Measurements from ENCODE around the gene FGFRL1. TPM values are rescaled to one million over a fixed set of nuclear protein-coding genes. Genes with fewer than 3 reads are reported as not detected.

Gene FGFRL1
- total and polyA plus RNA-seq, 4 donors: 6.9 to 32.9 (median 24.2) TPM

DNA sequence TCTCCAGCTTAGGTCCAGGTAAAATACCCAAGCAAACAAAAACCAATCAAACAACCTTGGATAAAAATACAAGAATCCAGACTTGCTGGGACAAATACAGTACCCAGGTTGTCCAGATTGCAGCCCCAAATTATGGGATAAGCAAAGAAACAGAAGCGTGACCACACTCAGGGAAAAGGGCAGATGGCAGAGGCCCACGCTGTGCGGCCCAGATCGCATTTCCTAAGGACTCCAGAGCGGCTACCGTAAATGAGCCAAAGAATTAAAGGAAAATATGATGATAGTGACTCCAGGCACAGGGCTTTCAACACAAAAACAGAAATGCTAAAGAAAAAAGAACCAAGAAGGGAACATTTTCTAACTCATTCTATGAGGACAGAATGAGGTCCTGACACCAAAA is 50.3 kb downstream of the FGFRL1 start:
- H3K27me3 ChIP-seq (ENCODE audit: control insufficient read depth in 1 of 2, insufficient read depth in 2 of 2, low read length in 1 of 2): no peaks in the 10 kb centered on the region
- H3K9me3 ChIP-seq (ENCODE audit: control insufficient read depth, low read length): peaks cover 1% of the 10 kb centered on the region
- H3K27ac ChIP-seq (ENCODE audit: low read depth in 1 of 2, low read length in 2 of 2): no peak overlapping the region
- DNase-seq (peak in 1 of 2 donors; percentile 15), ATAC-seq (ENCODE audit: low FRiP score) (no peak)
- WGBS, 2 donors: 50 to 73% methylated on average over 6 of the region's 6 CpGs
- H3K4me1 ChIP-seq (ENCODE audit: control insufficient read depth in 1 of 2, insufficient read depth in 2 of 2, low read length in 2 of 2): no peaks in the 10 kb centered on the region
- intact Hi-C loops (cut with DNase I): no loop called here
- no peaks in the 10 kb centered on the region for H3K36me3 ChIP-seq (ENCODE audit: control insufficient read depth in 1 of 2, insufficient read depth in 2 of 2, low read length in 1 of 2)
- no peak overlapping the region for H3K4me3 ChIP-seq (ENCODE audit: low read length in 2 of 2)

DNA sequence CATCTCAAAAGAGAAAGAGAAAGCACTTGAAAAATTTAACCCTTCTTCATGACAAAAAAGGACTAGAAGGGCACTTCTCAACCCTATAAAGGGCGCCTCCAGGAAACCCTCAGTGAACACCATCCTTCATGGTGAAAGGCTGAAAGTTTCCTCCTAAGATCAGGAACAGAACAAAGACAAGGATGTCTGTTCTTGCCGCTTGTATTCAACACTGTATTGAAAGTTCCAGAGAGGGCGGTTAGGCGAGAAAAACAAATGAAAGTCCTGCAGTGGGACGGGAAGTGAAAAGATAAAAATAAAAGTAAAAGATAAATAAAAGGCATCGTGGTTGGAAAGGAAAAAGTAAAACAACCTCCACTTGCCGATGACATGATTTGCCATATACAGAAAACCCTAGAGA is 51.0 kb downstream of the FGFRL1 start:
- Histone ChIP-seq H3K9me3 (ENCODE audit: control insufficient read depth, low read length) (peaks cover 1% of the 10 kb centered on the region), H3K27me3 (ENCODE audit: control insufficient read depth in 1 of 2, insufficient read depth in 2 of 2, low read length in 1 of 2) (no peaks in the 10 kb centered on the region), H3K4me1 (ENCODE audit: control insufficient read depth in 1 of 2, insufficient read depth in 2 of 2, low read length in 2 of 2) (no peaks in the 10 kb centered on the region), H3K4me3 (ENCODE audit: low read length in 2 of 2) (no peak overlapping the region), H3K36me3 (ENCODE audit: control insufficient read depth in 1 of 2, insufficient read depth in 2 of 2, low read length in 1 of 2) (no peaks in the 10 kb centered on the region), H3K27ac (ENCODE audit: low read depth in 1 of 2, low read length in 2 of 2) (no peak overlapping the region)
- intact Hi-C loops (cut with DNase I): no loop called here
- ATAC-seq (ENCODE audit: low FRiP score) (no peak), DNase-seq (no peak)
- WGBS, 2 donors: 51 to 61% methylated on average over 6 to 7 of the region's 7 CpGs

DNA sequence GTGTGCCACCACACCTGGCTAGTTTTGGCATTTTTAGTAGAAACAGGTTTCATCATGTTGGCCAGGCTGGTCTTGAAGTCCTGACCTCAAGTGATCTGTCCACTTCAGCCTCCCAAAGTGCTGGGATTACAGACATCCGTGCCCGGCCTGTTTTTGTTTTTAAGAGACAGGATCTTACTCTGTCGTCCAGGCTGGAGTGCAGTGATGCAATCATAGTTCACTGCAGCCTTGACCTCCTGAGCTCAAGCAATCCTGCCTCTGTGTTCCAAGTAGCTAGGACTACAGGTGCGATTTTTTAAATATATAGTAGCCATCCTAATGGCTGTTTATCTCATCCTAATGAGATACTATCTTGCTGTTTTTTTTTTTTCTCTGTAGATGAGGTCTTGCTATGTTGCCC is 54.3 kb downstream of the FGFRL1 start:
- Histone ChIP-seq H3K4me3 (ENCODE audit: low read length in 2 of 2) (no peak overlapping the region), H3K27me3 (ENCODE audit: control insufficient read depth in 1 of 2, insufficient read depth in 2 of 2, low read length in 1 of 2) (no peaks in the 10 kb centered on the region), H3K4me1 (ENCODE audit: control insufficient read depth in 1 of 2, insufficient read depth in 2 of 2, low read length in 2 of 2) (no peaks in the 10 kb centered on the region), H3K9me3 (ENCODE audit: control insufficient read depth, low read length) (peaks cover 1% of the 10 kb centered on the region), H3K27ac (ENCODE audit: low read depth in 1 of 2, low read length in 2 of 2) (no peak overlapping the region), H3K36me3 (ENCODE audit: control insufficient read depth in 1 of 2, insufficient read depth in 2 of 2, low read length in 1 of 2) (no peaks in the 10 kb centered on the region)
- DNase-seq: peak in 1 of 2 donors; percentile 6
- intact Hi-C loops (cut with DNase I): no loop called here
- WGBS, 2 donors: 25 to 28% methylated on average over 4 of the region's 4 CpGs
- ATAC-seq (ENCODE audit: low FRiP score): no peak

DNA sequence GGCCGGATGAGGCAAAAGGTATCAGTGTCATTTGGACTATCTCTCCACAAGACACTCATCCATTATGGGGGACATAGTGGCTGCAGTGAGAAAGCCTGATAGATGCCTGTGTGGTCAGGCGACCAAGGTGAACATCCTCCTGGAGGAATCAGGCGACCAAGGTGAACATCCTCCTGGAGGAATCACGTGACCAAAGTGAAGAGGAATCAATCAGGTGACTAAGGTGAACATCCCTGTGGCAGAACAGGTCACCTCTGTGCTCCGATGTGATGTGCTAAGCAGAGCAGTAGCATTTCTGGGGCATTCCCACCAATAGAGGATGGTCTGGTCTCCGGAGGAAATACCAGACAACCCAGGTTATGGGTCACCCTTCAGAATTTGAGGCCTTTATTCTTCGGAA is 58.0 kb downstream of the FGFRL1 start:
- no peaks in the 10 kb centered on the region for H3K36me3 ChIP-seq (ENCODE audit: control insufficient read depth in 1 of 2, insufficient read depth in 2 of 2, low read length in 1 of 2)
- peaks cover 1% of the 10 kb centered on the region for H3K9me3 ChIP-seq (ENCODE audit: control insufficient read depth, low read length)
- ATAC-seq (ENCODE audit: low FRiP score) (no peak), DNase-seq (no peak)
- H3K27ac ChIP-seq (ENCODE audit: low read depth in 1 of 2, low read length in 2 of 2): no peak overlapping the region
- H3K4me1 ChIP-seq (ENCODE audit: control insufficient read depth in 1 of 2, insufficient read depth in 2 of 2, low read length in 2 of 2): no peaks in the 10 kb centered on the region
- H3K27me3 ChIP-seq (ENCODE audit: control insufficient read depth in 1 of 2, insufficient read depth in 2 of 2, low read length in 1 of 2): no peaks in the 10 kb centered on the region
- H3K4me3 ChIP-seq (ENCODE audit: low read length in 2 of 2): no peak overlapping the region
- intact Hi-C loops (cut with DNase I): no loop called here
- 79 to 89% methylated on average over 7 of the region's 7 CpGs for WGBS, 2 donors

DNA sequence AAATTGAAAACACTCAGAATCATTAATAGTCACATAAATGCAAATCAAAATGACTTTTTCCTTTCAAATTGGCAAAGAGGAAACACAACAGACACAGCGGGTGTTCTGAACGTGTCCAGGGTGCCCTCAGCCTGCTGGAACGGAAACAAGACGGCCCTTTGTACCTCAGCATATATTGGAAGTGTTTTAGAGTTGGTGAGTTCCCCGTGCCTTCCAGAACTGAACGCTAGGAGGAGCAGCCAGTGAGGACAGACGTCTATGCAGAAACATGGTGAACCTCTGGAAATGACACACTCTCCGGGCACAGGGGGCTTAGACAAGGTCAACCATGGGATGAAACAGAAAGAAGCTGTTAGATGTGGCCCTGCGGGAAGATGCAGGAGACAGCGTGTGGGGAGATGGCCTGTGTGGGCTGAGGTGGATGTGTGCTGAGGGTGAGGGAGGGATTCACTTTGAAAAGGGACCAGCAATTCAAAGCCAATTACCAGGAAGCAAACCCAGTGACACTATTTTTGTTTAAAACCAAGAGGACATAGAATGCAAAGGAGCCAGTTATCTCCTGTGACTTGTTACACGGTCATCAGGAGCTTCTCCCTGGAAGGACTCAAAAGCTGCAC is 61.5 kb downstream of the FGFRL1 start:
- Histone ChIP-seq H3K36me3 (ENCODE audit: control insufficient read depth in 1 of 2, insufficient read depth in 2 of 2, low read length in 1 of 2) (no peaks in the 10 kb centered on the region), H3K9me3 (ENCODE audit: control insufficient read depth, low read length) (no peaks in the 10 kb centered on the region), H3K27ac (ENCODE audit: low read depth in 1 of 2, low read length in 2 of 2) (no peak overlapping the region), H3K27me3 (ENCODE audit: control insufficient read depth in 1 of 2, insufficient read depth in 2 of 2, low read length in 1 of 2) (no peaks in the 10 kb centered on the region), H3K4me1 (ENCODE audit: control insufficient read depth in 1 of 2, insufficient read depth in 2 of 2, low read length in 2 of 2) (no peaks in the 10 kb centered on the region), H3K4me3 (ENCODE audit: low read length in 2 of 2) (no peak overlapping the region)
- intact Hi-C loops (cut with DNase I): loop anchor here in 1 of 2 donors (5.0 kb wide), 1 partner anchor 66 kb away; no protein-coding TSS in a partner anchor
- ATAC-seq (ENCODE audit: low FRiP score): peak; percentile 63
- 24 to 28% methylated on average over 11 of the region's 11 CpGs for WGBS, 2 donors
- peak; percentile 60 to 69 for DNase-seq

DNA sequence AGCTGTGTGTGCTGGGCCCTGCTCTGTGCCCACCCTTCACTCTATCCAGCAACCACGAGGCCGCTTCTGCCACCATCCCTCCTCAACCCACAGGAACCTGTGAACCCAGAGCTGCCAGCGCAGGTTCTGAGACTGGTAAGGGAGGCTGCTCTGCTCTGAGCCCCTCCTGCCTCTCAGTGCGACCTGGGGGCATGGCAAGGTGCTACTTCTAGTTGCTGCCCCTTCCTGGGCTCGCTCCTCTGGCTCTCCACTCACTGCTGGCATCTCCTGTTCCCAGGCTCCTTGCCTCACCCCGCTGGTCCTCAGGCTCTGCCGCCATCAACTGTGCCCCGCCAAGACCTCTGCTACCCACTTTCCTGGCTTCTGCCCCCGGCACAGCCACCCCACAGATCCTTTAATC is 62.7 kb downstream of the FGFRL1 start:
- ATAC-seq (ENCODE audit: low FRiP score): peak; percentile 29
- Histone ChIP-seq H3K4me3 (ENCODE audit: low read length in 2 of 2) (no peak overlapping the region), H3K9me3 (ENCODE audit: control insufficient read depth, low read length) (no peaks in the 10 kb centered on the region), H3K27me3 (ENCODE audit: control insufficient read depth in 1 of 2, insufficient read depth in 2 of 2, low read length in 1 of 2) (no peaks in the 10 kb centered on the region), H3K4me1 (ENCODE audit: control insufficient read depth in 1 of 2, insufficient read depth in 2 of 2, low read length in 2 of 2) (no peaks in the 10 kb centered on the region), H3K36me3 (ENCODE audit: control insufficient read depth in 1 of 2, insufficient read depth in 2 of 2, low read length in 1 of 2) (no peaks in the 10 kb centered on the region), H3K27ac (ENCODE audit: low read depth in 1 of 2, low read length in 2 of 2) (no peak overlapping the region)
- intact Hi-C loops (cut with DNase I): loop anchor here in 1 of 2 donors (5.0 kb wide), 1 partner anchor 67 kb away; no protein-coding TSS in a partner anchor
- 87% methylated on average over 9 of the region's 9 CpGs for WGBS, 2 donors
- DNase-seq: no peak

DNA sequence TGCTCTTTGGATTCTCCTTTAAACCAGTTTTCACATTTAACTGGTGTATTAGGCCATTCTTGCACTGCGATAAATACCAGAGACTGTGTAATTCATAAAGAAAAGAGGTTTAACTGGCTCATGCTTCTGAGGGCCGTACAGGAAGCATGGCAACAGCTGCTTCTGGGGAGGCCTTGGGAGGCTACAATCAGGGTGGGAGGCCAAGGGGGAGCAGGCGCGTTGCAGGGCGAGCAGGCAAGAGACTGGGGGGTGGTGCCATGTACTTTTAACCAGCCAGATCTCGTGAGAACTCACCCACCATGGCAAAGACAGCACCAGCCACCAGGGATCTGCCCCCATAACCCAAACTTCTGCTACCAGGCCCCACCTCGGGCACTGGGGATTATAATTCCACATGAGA is 63.8 kb downstream of the FGFRL1 start:
- Histone ChIP-seq H3K36me3 (ENCODE audit: control insufficient read depth in 1 of 2, insufficient read depth in 2 of 2, low read length in 1 of 2) (no peaks in the 10 kb centered on the region), H3K4me1 (ENCODE audit: control insufficient read depth in 1 of 2, insufficient read depth in 2 of 2, low read length in 2 of 2) (no peaks in the 10 kb centered on the region), H3K27ac (ENCODE audit: low read depth in 1 of 2, low read length in 2 of 2) (no peak overlapping the region), H3K27me3 (ENCODE audit: control insufficient read depth in 1 of 2, insufficient read depth in 2 of 2, low read length in 1 of 2) (no peaks in the 10 kb centered on the region), H3K9me3 (ENCODE audit: control insufficient read depth, low read length) (no peaks in the 10 kb centered on the region), H3K4me3 (ENCODE audit: low read length in 2 of 2) (no peak overlapping the region)
- 86 to 92% methylated on average over 7 of the region's 7 CpGs for WGBS, 2 donors
- no peak for ATAC-seq (ENCODE audit: low FRiP score)
- DNase-seq: no peak
- intact Hi-C loops (cut with DNase I): no loop called here

DNA sequence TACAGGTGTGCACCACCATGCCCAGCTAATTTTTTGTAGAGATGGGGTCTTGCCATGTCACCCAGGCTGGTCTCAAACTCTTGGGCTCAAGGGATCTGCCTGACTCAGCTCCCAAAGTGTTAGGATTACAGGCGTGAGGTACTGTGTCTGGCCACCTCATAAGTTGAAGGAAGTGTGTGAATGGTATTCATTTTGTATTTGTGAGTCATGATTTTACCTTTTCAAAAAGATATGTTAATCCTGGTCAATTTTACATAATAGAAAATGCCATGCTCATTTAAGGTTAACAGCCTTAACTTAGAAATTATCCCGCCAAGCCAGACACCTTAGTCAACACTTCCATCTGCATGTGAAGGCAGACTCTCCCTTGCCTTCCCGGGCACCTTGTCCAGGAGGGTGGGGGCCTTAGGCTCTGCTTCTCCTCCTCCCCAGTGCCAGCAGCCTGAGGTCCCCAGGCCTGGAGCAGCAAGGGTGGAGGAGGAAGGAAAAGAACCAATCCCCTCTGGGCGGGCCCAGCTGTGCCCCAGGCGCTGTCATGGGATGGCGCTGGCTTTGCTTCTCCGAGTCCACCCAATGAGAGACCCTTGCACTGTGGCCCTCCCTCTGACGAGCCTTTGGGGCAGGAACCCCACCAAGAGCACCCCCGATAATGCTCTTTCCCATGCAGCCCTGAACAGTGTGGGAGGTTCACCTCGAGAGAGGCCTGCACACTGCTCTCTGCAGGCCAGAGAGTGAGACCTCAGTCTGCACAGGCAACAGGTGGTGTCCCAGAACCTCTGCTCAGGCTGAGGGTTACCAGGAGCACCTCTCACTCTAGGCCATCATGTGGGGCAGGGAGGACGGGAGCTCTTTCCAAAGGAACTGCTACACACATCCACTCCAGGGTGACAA is 64.6 kb downstream of the FGFRL1 start:
- no peaks in the 10 kb centered on the region for H3K9me3 ChIP-seq (ENCODE audit: control insufficient read depth, low read length)
- DNase-seq: no peak
- no peak for ATAC-seq (ENCODE audit: low FRiP score)
- no peaks in the 10 kb centered on the region for H3K27me3 ChIP-seq (ENCODE audit: control insufficient read depth in 1 of 2, insufficient read depth in 2 of 2, low read length in 1 of 2)
- H3K36me3 ChIP-seq (ENCODE audit: control insufficient read depth in 1 of 2, insufficient read depth in 2 of 2, low read length in 1 of 2): no peaks in the 10 kb centered on the region
- intact Hi-C loops (cut with DNase I): no loop called here
- H3K27ac ChIP-seq (ENCODE audit: low read depth in 1 of 2, low read length in 2 of 2): no peak overlapping the region
- no peaks in the 10 kb centered on the region for H3K4me1 ChIP-seq (ENCODE audit: control insufficient read depth in 1 of 2, insufficient read depth in 2 of 2, low read length in 2 of 2)
- 78 to 79% methylated on average over 11 of the region's 11 CpGs for WGBS, 2 donors
- H3K4me3 ChIP-seq (ENCODE audit: low read length in 2 of 2): no peak overlapping the region
